GM23248 (cell line): ENCODE results near the gene KCNIP3. TPM values are rescaled to one million over a fixed set of nuclear protein-coding genes. Genes with fewer than 3 reads are reported as not detected.

Experiments
- DNase-seq: peaks from one replicate; pipeline ENCODE4 v3.0.0-alpha.2; 2015
- H2AFZ ChIP-seq: fragments of 200-600 bp; sonication (generic); 2 replicates; pipeline ENCODE4 v1.6.1; 2016; ENCODE audit warnings: antibody characterized with exemption
- H3F3A ChIP-seq: fragments of 200-600 bp; sonication (generic); 2 replicates; pipeline ENCODE4 v1.6.1; 2016; ENCODE audit warnings: mild to moderate bottlenecking, antibody characterized with exemption, mixed run types; ENCODE audit not compliant: insufficient read depth
- H3K27ac ChIP-seq: fragments of 200-600 bp; sonication (generic); 2 replicates; pipeline ENCODE4 v1.5.1; 2016; ENCODE audit warnings: mild to moderate bottlenecking
- H3K27me3 ChIP-seq: fragments of 200-600 bp; sonication (generic); replicated peaks from 2 replicates; pipeline ENCODE4 v1.6.1; 2016; ENCODE audit warnings: mild to moderate bottlenecking; ENCODE audit not compliant: insufficient read depth
- H3K36me3 ChIP-seq: fragments of 200-600 bp; sonication (generic); 2 replicates; pipeline ENCODE4 v1.6.1; 2016; ENCODE audit warnings: low read depth, mild to moderate bottlenecking
- H3K4me1 ChIP-seq: fragments of 200-600 bp; sonication (generic); 2 replicates; pipeline ENCODE4 v1.6.1; 2016; ENCODE audit warnings: mild to moderate bottlenecking; ENCODE audit not compliant: insufficient read depth
- H3K4me2 ChIP-seq: fragments of 200-600 bp; sonication (generic); one replicate; pipeline ENCODE4 v1.6.1; 2016; ENCODE audit warnings: mild to moderate bottlenecking; ENCODE audit not compliant: unreplicated experiment
- H3K4me3 ChIP-seq: fragments of 200-600 bp; sonication (generic); 2 replicates; pipeline ENCODE4 v1.5.1; 2016; ENCODE audit warnings: mild to moderate bottlenecking
- H3K79me2 ChIP-seq: fragments of 200-600 bp; sonication (generic); 2 replicates; pipeline ENCODE4 v1.6.1; 2016; ENCODE audit warnings: mild to moderate bottlenecking; ENCODE audit not compliant: insufficient read depth
- H3K9ac ChIP-seq: fragments of 200-600 bp; sonication (generic); 2 replicates; pipeline ENCODE4 v1.6.1; 2016; ENCODE audit warnings: mild to moderate bottlenecking
- H3K9me2 ChIP-seq: fragments of 200-600 bp; sonication (generic); 2 replicates; pipeline ENCODE4 v1.6.1; 2016; ENCODE audit warnings: mixed run types, mild to moderate bottlenecking, moderate library complexity; ENCODE audit not compliant: insufficient read depth
- H3K9me3 ChIP-seq: fragments of 200-600 bp; sonication (generic); one replicate; pipeline ENCODE4 v1.6.1; 2017; ENCODE audit warnings: low read depth
- H4K20me1 ChIP-seq: fragments of 200-600 bp; sonication (generic); 2 replicates; pipeline ENCODE4 v1.6.0; 2016; ENCODE audit not compliant: insufficient read depth
- EZH2 ChIP-seq: fragments of 200-600 bp; sonication (generic); IDR thresholded peaks from 2 replicates; pipeline ENCODE4 v1.6.1; 2018; ENCODE audit warnings: antibody characterized with exemption, mild to moderate bottlenecking; ENCODE audit not compliant: insufficient read depth, poor library complexity, severe bottlenecking
- EZH2phosphoT487 ChIP-seq: fragments of 200-600 bp; sonication (generic); IDR thresholded peaks from 2 replicates; pipeline ENCODE4 v1.6.1; 2018; ENCODE audit warnings: antibody characterized with exemption, moderate library complexity, mild to moderate bottlenecking, low read depth; ENCODE audit not compliant: insufficient read depth
- WGBS, 2 experiments: methylation state at CpG; one replicate each; pipeline ENCODE4 v1.1.6; 2015 to 2017; ENCODE audit warnings: low lambda C conversion rate in 2 of 2, low coverage in 1 of 2; ENCODE audit errors: missing lambda C conversion rate in 2 of 2; 5-methylcytosine and 5-hydroxymethylcytosine counted together
- in situ Hi-C: fragments of 300-500 bp; cut with MboI; formaldehyde crosslinking; loops from 2 replicates; pipeline ENCODE4 v1.15.0; 2020
- polyA plus RNA-seq: library from polyadenylated mRNA; unstranded; fragments of >200 nt; fragmentation: Nextera tagmentation; extraction: Ambion mirVana; gene quantifications from 2 replicates; pipeline ENCODE4 v1.2.1, GENCODE V29; 2016
- total RNA-seq: library from RNA; depleted of rRNA; stranded (reverse); fragments of >200 nt; shearing (Covaris generic); gene quantifications from 2 replicates; pipeline ENCODE4 v1.2.3, GENCODE V29; 2014

KCNIP3 gene
- total and polyA plus RNA-seq, 2 experiments from 2014 or later, result 3.7 to 10.7 TPM

DNA sequence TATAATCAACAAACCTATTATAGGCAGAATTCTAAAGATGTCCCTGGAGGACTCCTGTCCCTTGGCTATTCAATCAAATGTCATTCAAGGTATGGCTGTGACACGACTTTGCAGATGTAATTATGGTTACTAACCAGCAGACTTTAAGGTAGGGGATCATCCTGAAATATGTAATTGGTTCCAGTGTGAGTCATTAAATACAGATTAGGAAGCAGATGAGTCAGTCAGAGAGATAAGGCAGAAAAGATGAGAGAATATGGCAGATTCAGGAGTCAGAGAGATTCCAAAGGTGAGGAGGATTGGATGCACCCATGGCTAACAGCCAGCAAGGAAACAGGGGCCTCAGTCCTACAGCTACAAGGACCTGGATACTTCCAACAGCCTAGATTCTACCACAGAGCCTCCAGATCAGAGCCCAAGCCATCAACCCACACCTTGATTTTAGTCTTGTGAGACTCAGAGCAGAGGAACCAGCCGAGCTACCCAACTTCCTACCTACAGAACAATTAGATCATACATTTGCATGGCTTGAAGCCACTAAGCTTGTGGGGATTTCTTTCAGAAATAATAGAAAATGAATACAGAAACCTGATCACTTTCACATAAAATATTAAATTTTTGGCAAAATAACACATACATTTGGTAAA, 34.1 kb upstream of the KCNIP3 start:
- Histone ChIP-seq H3K4me2 (no peak overlapping the region), H3K4me3 (no peak overlapping the region), H3K9me2 (no peaks in the 10 kb centered on the region), H2AFZ (no peak overlapping the region), H3K9me3 (no peaks in the 10 kb centered on the region), H3K27me3 (peaks cover 12% of the 10 kb centered on the region; the same call in 1 of the 2 replicates), H3K4me1 (no peaks in the 10 kb centered on the region), H3F3A (no peaks in the 10 kb centered on the region), H3K9ac (no peak overlapping the region), H3K36me3 (no peaks in the 10 kb centered on the region), H3K79me2 (no peaks in the 10 kb centered on the region), H3K27ac (no peak overlapping the region), H4K20me1 (no peaks in the 10 kb centered on the region)
- DNase-seq, result no peak
- in situ Hi-C loops, result no loop called here
- TF ChIP-seq EZH2, result no peak
- TF ChIP-seq EZH2phosphoT487, result no peak
- 34 to 36% methylated on average over 2 of the region's 2 CpGs for WGBS, 2 experiments

DNA sequence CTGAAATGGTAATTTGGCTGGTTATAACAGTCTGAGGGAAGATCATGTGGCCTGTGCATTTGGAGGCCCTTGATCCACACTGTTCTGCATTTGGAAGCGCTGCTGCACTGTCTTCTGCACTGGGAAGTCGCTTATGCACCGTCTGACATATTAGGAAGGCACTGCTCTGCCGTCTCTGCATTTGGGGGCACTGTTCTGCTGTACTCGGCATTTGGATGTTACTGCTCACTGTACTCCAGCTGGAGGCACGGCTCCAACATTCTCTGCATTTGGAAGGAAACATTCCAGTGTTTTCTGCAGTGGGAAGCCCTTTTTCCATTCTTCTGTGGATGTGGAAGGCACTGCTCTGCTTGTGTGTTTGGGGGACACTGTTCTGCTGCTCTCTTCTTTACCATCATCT, 32.5 kb upstream of the KCNIP3 start:
- Histone ChIP-seq H3K27ac (no peak overlapping the region), H3K36me3 (no peaks in the 10 kb centered on the region), H3K79me2 (no peaks in the 10 kb centered on the region), H3K9me3 (no peaks in the 10 kb centered on the region), H2AFZ (no peak overlapping the region), H4K20me1 (no peaks in the 10 kb centered on the region), H3K9ac (no peak overlapping the region), H3K4me2 (no peak overlapping the region), H3K4me3 (no peak overlapping the region), H3K9me2 (no peaks in the 10 kb centered on the region), H3F3A (no peaks in the 10 kb centered on the region), H3K4me1 (no peaks in the 10 kb centered on the region), H3K27me3 (peaks cover 5% of the 10 kb centered on the region; the same call in 1 of the 2 replicates)
- TF ChIP-seq EZH2phosphoT487 (no peak), EZH2 (no peak)
- peak; percentile 20 for DNase-seq
- in situ Hi-C loops, result no loop called here
- 7 to 13% methylated on average over 6 of the region's 6 CpGs for WGBS, 2 experiments

DNA sequence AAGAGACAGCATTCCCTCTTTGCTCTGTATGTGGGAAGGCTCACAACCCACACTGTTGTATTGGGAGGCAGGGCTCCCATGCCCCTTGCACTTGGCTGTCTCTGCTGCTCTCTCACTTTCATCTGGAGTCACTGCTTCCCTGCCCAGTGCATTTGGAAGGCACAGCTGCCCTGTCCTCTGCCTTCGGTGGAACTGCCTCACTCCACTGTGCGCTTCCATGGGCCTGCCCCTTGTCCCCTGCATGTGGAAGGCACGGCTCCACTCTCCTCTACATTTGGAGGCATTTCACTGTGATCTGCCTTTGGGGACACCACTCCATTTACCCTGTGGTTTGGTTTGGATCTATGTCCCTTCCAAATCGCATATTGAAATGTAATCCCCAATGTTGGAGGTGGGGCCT, 32.0 kb upstream of the KCNIP3 start:
- H3K9me3 ChIP-seq, result no peaks in the 10 kb centered on the region
- WGBS, 2 experiments, result 54 to 60% methylated on average over 4 of the region's 4 CpGs
- no peak for TF ChIP-seq EZH2phosphoT487
- no peak for TF ChIP-seq EZH2
- H3K4me3 ChIP-seq, result no peak overlapping the region
- no peaks in the 10 kb centered on the region for H3F3A ChIP-seq
- no peak overlapping the region for H3K27ac ChIP-seq
- DNase-seq, result no peak
- H3K9me2 ChIP-seq, result no peaks in the 10 kb centered on the region
- H3K4me1 ChIP-seq, result no peaks in the 10 kb centered on the region
- H2AFZ ChIP-seq, result no peak overlapping the region
- no peak overlapping the region for H3K9ac ChIP-seq
- H4K20me1 ChIP-seq, result no peaks in the 10 kb centered on the region
- H3K79me2 ChIP-seq, result no peaks in the 10 kb centered on the region
- no peak overlapping the region for H3K4me2 ChIP-seq
- H3K27me3 ChIP-seq, result peaks cover 5% of the 10 kb centered on the region; the same call in 1 of the 2 replicates
- H3K36me3 ChIP-seq, result no peaks in the 10 kb centered on the region
- in situ Hi-C loops, result no loop called here

DNA sequence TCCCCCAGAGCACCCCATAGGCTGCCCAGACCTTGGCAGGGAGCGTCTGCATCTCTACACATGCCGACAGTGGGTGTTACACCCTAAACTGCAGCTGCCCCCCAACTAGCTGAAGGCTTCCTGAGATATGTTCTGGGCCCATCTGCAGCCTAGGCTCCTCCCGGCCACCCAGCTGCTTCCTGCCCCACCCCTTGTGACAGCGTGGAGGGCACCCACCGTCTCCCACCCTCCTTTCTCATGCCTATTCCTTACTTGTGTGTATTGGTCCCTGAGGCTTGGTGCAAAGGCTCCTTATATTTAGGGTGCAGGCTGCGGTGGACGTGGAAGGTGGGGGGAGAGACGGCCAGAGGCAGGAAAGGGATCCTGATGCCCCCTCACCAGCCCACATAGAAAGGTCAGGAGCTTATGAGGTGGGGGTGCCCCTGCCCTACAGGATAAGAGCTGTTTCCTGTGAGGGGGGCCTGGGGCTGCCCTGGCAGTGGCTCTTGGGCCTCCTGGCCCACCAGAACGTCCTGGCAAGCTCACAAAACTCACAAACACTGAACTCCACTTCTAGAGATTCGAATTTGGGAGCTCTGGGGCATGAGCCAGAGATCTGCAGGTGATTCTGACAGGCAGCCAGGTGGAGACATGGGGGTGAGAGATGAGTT, 30.2 kb upstream of the KCNIP3 start:
- TF ChIP-seq EZH2phosphoT487 (no peak), EZH2 (no peak)
- H3K9me3 ChIP-seq, result no peaks in the 10 kb centered on the region
- DNase-seq, result no peak
- no peak overlapping the region for H3K4me2 ChIP-seq
- no peaks in the 10 kb centered on the region for H4K20me1 ChIP-seq
- no peak overlapping the region for H3K27ac ChIP-seq
- H3K79me2 ChIP-seq, result no peaks in the 10 kb centered on the region
- no peak overlapping the region for H3K9ac ChIP-seq
- no peaks in the 10 kb centered on the region for H3K9me2 ChIP-seq
- H2AFZ ChIP-seq, result no peak overlapping the region
- no peaks in the 10 kb centered on the region for H3K36me3 ChIP-seq
- H3F3A ChIP-seq, result no peaks in the 10 kb centered on the region
- 28 to 34% methylated on average over 10 of the region's 10 CpGs for WGBS, 2 experiments
- in situ Hi-C loops, result no loop called here
- peaks cover 5% of the 10 kb centered on the region; the same call in 1 of the 2 replicates for H3K27me3 ChIP-seq
- H3K4me1 ChIP-seq, result no peaks in the 10 kb centered on the region
- H3K4me3 ChIP-seq, result no peak overlapping the region
